ENCODE results near the gene QPCTL.

- TF ChIP-seq CTCF (IDR thresholded peaks at IDR 0.05; ENCODE audit: poor library complexity) (no peak), EZH2 (IDR thresholded peaks at IDR 0.05; ENCODE audit: borderline replicate concordance) (no peak), EZH2phosphoT487 (IDR thresholded peaks at IDR 0.05; ENCODE audit: low read depth, severe bottlenecking, unreplicated experiment) (no peak)
Measured at GRCh38 chr19:45729800-45730290, 37.4 kb downstream of the QPCTL start.
